VCaP (cell line): ENCODE results near the gene RAB3GAP1.
"Not testable (repeated sequence)": the region's sequence is repeated elsewhere in the genome, so short reads cannot be mapped to it uniquely, and the experiment has no call there.

Experiments
- H3K27ac ChIP-seq: fragments of 450-650 bp; 2 replicates; pipeline ENCODE4 v1.5.1; 2017
- CTCF ChIP-seq: fragments of 450-650 bp; conservative IDR thresholded peaks from 2 replicates; pipeline ENCODE4 v1.5.1; 2017; ENCODE audit warnings: mild to moderate bottlenecking, moderate library complexity

Gene RAB3GAP1

GRCh38 chr2:135078417-135078816, 26.3 kb downstream of the RAB3GAP1 start:
- H3K27ac ChIP-seq = no peak overlapping the region
- no peak for TF ChIP-seq CTCF

- TF ChIP-seq CTCF = no peak
- H3K27ac ChIP-seq = no peak overlapping the region
Measured at GRCh38 chr2:135086222-135086621, 34.1 kb downstream of the RAB3GAP1 start.

GRCh38 chr2:135089597-135089996, 37.5 kb downstream of the RAB3GAP1 start:
- not testable (repeated sequence) for H3K27ac ChIP-seq

GRCh38 chr2:135091681-135092080, 39.6 kb downstream of the RAB3GAP1 start:
- H3K27ac ChIP-seq = peak overlapping the region; percentile 68
- TF ChIP-seq CTCF = no peak

- no peak for TF ChIP-seq CTCF
Measured at GRCh38 chr2:135093193-135093592, 41.1 kb downstream of the RAB3GAP1 start.

GRCh38 chr2:135093670-135094330, 41.7 kb downstream of the RAB3GAP1 start:
- H3K27ac ChIP-seq = peak overlapping the region; percentile 68
- TF ChIP-seq CTCF = no peak

More at GRCh38 chr2:135093193-135093592, 41.1 kb downstream of the RAB3GAP1 start:
- peak overlapping the region; percentile 68 for H3K27ac ChIP-seq

GRCh38 chr2:135094508-135094907, 42.4 kb downstream of the RAB3GAP1 start:
- peak overlapping the region; percentile 68 for H3K27ac ChIP-seq
- TF ChIP-seq CTCF = no peak

GRCh38 chr2:135095591-135095990, 43.5 kb downstream of the RAB3GAP1 start:
- H3K27ac ChIP-seq = no peak overlapping the region
- no peak for TF ChIP-seq CTCF
